PC-3 (cell line): ENCODE data around the gene ABCC3. TPM values are rescaled to one million over a fixed set of nuclear protein-coding genes. Genes with fewer than 3 reads are reported as not detected.

Experiments
- ATAC-seq: fragments of 200-7000 bp; cut with Tn5 transposase; 2 replicates; pipeline ENCODE4 v1.9.1; 2020; ENCODE audit warnings: mild to moderate bottlenecking, moderate library complexity
- BruUV-seq: library from RNA; stranded (reverse); fragments of 400-500 nt; replicated peaks from 2 replicates; lab custom pipeline; 2021; lab: Mats Ljungman, UMichigan
- CTCF ChIA-PET: fragments of 300-600 bp; sonication (Branson Sonifier 250); formaldehyde crosslinking; loops from one replicate; lab custom pipeline; 2022; ENCODE audit warnings: antibody characterized with exemption; lab: Charles Lee
- POLR2A ChIA-PET: fragments of 300-600 bp; sonication (Branson Sonifier 250); formaldehyde crosslinking; loops from one replicate; lab custom pipeline; 2022; ENCODE audit warnings: antibody characterized with exemption; ENCODE audit not compliant: unreplicated experiment; lab: Charles Lee
- DNase-seq: peaks from one replicate; pipeline ENCODE4 v3.0.0-alpha.2; 2015
- H2AFZ ChIP-seq: fragments of 300-600 bp; sonication (generic); 2 replicates; pipeline ENCODE4 v1.6.0; 2016; ENCODE audit warnings: antibody characterized with exemption, low read length
- H3F3A ChIP-seq: fragments of 300-600 bp; sonication (generic); one replicate; pipeline ENCODE4 v1.6.0; 2017; ENCODE audit warnings: antibody characterized with exemption, low read length, control low read depth, mild to moderate bottlenecking; ENCODE audit not compliant: unreplicated experiment
- H3K27ac ChIP-seq: fragments of 300-600 bp; sonication (generic); 2 replicates; pipeline ENCODE4 v1.5.1; 2016; ENCODE audit warnings: mild to moderate bottlenecking, low read length
- H3K27me3 ChIP-seq: fragments of 300-600 bp; sonication (generic); 2 replicates; pipeline ENCODE4 v1.6.1; 2016; ENCODE audit warnings: low read length, mixed read lengths
- H3K36me3 ChIP-seq: fragments of 300-600 bp; sonication (generic); 2 replicates; pipeline ENCODE4 v1.6.1; 2016; ENCODE audit warnings: low read depth, mixed run types, low read length, mixed read lengths
- H3K4me1 ChIP-seq: fragments of 300-600 bp; sonication (generic); 2 replicates; pipeline ENCODE4 v1.5.1; 2016; ENCODE audit warnings: low read length; ENCODE audit not compliant: insufficient read depth
- H3K4me2 ChIP-seq: fragments of 300-600 bp; sonication (generic); 2 replicates; pipeline ENCODE4 v1.6.0; 2016; ENCODE audit warnings: low read length
- H3K4me3 ChIP-seq: fragments of 300-600 bp; sonication (generic); 2 replicates; pipeline ENCODE4 v1.5.1; 2016; ENCODE audit warnings: mild to moderate bottlenecking, low read length, mixed read lengths
- H3K79me2 ChIP-seq: fragments of 300-600 bp; sonication (generic); 2 replicates; pipeline ENCODE4 v1.6.1; 2017; ENCODE audit warnings: low read length, mixed read lengths
- H3K9ac ChIP-seq: fragments of 300-600 bp; sonication (generic); 2 replicates; pipeline ENCODE4 v1.6.0; 2016; ENCODE audit warnings: mild to moderate bottlenecking, low read length
- H3K9me2 ChIP-seq: fragments of 300-600 bp; sonication (generic); replicated peaks from 2 replicates; pipeline ENCODE4 v1.6.1; 2016; ENCODE audit warnings: mixed run types, low read length, mixed read lengths
- H3K9me3 ChIP-seq: fragments of 300-600 bp; sonication (generic); 2 replicates; pipeline ENCODE4 v1.6.1; 2016; ENCODE audit warnings: low read length, mixed read lengths
- H4K20me1 ChIP-seq: fragments of 300-600 bp; sonication (generic); 2 replicates; pipeline ENCODE4 v1.6.1; 2016; ENCODE audit warnings: low read length, mixed read lengths
- EZH2 ChIP-seq: fragments of 300-600 bp; sonication (generic); IDR thresholded peaks from one replicate; pipeline ENCODE4 v1.6.1; 2017; ENCODE audit warnings: antibody characterized with exemption, mild to moderate bottlenecking, low read length; ENCODE audit not compliant: unreplicated experiment
- EZH2phosphoT487 ChIP-seq: fragments of 300-600 bp; sonication (generic); IDR thresholded peaks from 2 replicates; pipeline ENCODE4 v1.6.1; 2018; ENCODE audit warnings: mild to moderate bottlenecking, antibody characterized with exemption, low read length, borderline replicate concordance
- intact Hi-C: fragments of 100-400 bp; cut with micrococcal nuclease; formaldehyde crosslinking; loops from 2 replicates; pipeline ENCODE4 v1.9.0; 2023
- total RNA-seq: library from RNA; depleted of rRNA; stranded (reverse); fragments of >200 nt; gene quantifications from 2 replicates; pipeline ENCODE4 v1.2.3, GENCODE V29; 2014
- TF ChIP-seq, protein P1 (sequence below): fragments of 300-600 bp; sonication (generic); conservative IDR thresholded peaks from 2 replicates; pipeline ENCODE4 v1.5.1; 2017; ENCODE audit warnings: antibody characterized with exemption, low read depth, mild to moderate bottlenecking, low read length

ABCC3 gene
- total RNA-seq, 1 experiment from 2014 or later = 50.2 TPM

DNA sequence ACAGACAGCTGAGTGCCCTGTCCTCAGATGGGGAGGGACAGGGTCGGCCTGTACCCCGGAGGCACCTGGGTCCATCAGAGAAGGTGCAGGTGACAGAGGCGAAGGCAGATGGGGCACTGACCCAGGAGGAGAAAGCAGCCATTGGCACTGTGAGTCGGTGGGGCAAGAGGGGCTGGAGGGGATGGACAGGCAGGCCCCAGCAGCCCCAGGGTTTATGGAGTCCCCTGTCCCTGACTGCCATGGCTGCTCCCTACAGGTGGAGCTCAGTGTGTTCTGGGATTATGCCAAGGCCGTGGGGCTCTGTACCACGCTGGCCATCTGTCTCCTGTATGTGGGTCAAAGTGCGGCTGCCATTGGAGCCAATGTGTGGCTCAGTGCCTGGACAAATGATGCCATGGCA lies 40.9 kb downstream of the ABCC3 start:
- Histone ChIP-seq H3F3A (no peaks in the 10 kb centered on the region), H3K9ac (no peak overlapping the region), H3K36me3 (0 out of 2 replicates have a peak, but pooled peaks cover 5% of the 10 kb centered on the region), H3K4me1 (peaks cover 18% of the 10 kb centered on the region), H3K9me3 (no peaks in the 10 kb centered on the region), H2AFZ (no peak overlapping the region), H3K27me3 (no peaks in the 10 kb centered on the region), H3K27ac (no peak overlapping the region), H3K79me2 (no peaks in the 10 kb centered on the region), H3K4me2 (no peak overlapping the region), H3K9me2 (no peaks in the 10 kb centered on the region), H4K20me1 (no peaks in the 10 kb centered on the region), H3K4me3 (no peak overlapping the region)
- TF ChIP-seq EZH2 = no peak
- TF ChIP-seq, protein P1, sequence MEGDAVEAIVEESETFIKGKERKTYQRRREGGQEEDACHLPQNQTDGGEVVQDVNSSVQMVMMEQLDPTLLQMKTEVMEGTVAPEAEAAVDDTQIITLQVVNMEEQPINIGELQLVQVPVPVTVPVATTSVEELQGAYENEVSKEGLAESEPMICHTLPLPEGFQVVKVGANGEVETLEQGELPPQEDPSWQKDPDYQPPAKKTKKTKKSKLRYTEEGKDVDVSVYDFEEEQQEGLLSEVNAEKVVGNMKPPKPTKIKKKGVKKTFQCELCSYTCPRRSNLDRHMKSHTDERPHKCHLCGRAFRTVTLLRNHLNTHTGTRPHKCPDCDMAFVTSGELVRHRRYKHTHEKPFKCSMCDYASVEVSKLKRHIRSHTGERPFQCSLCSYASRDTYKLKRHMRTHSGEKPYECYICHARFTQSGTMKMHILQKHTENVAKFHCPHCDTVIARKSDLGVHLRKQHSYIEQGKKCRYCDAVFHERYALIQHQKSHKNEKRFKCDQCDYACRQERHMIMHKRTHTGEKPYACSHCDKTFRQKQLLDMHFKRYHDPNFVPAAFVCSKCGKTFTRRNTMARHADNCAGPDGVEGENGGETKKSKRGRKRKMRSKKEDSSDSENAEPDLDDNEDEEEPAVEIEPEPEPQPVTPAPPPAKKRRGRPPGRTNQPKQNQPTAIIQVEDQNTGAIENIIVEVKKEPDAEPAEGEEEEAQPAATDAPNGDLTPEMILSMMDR = no peak
- no peak for TF ChIP-seq EZH2phosphoT487
- ChIA-PET POLR2A (no interaction called here), CTCF (no interaction called here)
- intact Hi-C loops = no loop called here
- DNase-seq (no peak), ATAC-seq (no peak)
- BruUV-seq = no TSS peak

DNA sequence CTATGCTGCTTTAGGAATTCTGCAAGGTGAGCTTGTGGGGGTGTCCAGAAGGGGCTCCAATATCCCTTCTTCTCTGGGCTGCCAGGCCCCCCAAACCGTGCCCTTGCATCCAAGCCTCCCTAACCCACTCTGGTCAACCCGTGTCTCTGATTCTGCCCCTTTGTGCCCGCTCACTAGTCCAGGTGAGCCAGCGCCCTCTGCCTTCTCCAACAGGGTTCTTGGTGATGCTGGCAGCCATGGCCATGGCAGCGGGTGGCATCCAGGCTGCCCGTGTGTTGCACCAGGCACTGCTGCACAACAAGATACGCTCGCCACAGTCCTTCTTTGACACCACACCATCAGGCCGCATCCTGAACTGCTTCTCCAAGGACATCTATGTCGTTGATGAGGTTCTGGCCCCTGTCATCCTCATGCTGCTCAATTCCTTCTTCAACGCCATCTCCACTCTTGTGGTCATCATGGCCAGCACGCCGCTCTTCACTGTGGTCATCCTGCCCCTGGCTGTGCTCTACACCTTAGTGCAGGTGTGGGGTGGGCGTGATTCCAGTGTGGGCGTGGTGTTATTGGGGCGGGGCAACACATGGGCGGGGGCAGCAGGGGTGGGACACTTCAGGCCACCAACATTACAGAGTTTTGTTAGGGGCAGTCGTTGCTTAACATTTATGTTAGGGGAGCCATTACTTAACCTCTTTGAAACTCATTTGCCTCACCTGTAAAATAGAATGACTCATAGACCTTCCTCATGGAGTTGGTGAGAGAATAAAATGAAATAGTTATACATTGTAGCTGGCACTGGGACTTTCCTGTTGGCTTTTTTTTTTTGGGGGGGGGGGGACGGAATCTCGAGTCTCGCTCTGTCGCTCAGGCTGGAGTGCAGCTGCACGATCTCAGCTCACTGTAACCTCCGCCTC lies 41.6 kb downstream of the ABCC3 start:
- no peak for ATAC-seq
- Histone ChIP-seq H3K9ac (no peak overlapping the region), H3F3A (no peaks in the 10 kb centered on the region), H3K9me2 (no peaks in the 10 kb centered on the region), H3K27me3 (no peaks in the 10 kb centered on the region), H3K4me1 (peaks cover 21% of the 10 kb centered on the region), H4K20me1 (no peaks in the 10 kb centered on the region), H3K4me3 (no peak overlapping the region), H3K79me2 (no peaks in the 10 kb centered on the region), H3K36me3 (0 out of 2 replicates have a peak, but pooled peaks cover 5% of the 10 kb centered on the region), H2AFZ (no peak overlapping the region), H3K4me2 (no peak overlapping the region), H3K27ac (no peak overlapping the region), H3K9me3 (no peaks in the 10 kb centered on the region)
- ChIA-PET CTCF (interaction anchor here (0.6 kb wide), 1 partner anchor 29 kb away, joined by 6 read pairs; no protein-coding TSS in a partner anchor), POLR2A (no interaction called here)
- BruUV-seq = no TSS peak
- intact Hi-C loops = no loop called here
- peak; percentile 56 for DNase-seq
- TF ChIP-seq, protein P1 = no peak; the same call in 1 of the 2 replicates
- no peak for TF ChIP-seq EZH2
- no peak for TF ChIP-seq EZH2phosphoT487

DNA sequence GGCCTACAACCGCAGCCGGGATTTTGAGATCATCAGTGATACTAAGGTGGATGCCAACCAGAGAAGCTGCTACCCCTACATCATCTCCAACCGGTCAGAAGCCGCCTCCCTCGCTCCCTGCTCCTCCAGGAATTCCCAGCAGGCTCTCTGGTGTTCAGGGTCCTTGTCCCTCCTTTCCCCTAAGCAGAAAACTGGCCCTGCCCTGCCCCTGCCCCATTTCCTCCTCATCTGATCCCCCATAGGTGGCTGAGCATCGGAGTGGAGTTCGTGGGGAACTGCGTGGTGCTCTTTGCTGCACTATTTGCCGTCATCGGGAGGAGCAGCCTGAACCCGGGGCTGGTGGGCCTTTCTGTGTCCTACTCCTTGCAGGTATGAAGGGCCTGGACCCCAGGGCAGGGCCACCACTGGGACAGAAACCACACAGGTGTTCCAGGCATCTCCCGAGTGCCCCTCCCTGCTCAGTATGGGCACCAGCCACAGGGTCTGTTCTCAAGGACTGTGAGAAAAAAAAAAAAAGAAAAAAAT lies 43.2 kb downstream of the ABCC3 start:
- Histone ChIP-seq H3K9me2 (no peaks in the 10 kb centered on the region), H3K79me2 (no peaks in the 10 kb centered on the region), H3K36me3 (0 out of 2 replicates have a peak, but pooled peaks cover 5% of the 10 kb centered on the region), H3K27me3 (no peaks in the 10 kb centered on the region), H4K20me1 (no peaks in the 10 kb centered on the region), H3K4me1 (peaks cover 19% of the 10 kb centered on the region), H3K4me2 (no peak overlapping the region), H3K27ac (no peak overlapping the region), H3K9ac (no peak overlapping the region), H3K9me3 (no peaks in the 10 kb centered on the region), H2AFZ (no peak overlapping the region), H3K4me3 (no peak overlapping the region), H3F3A (no peaks in the 10 kb centered on the region)
- intact Hi-C loops = no loop called here
- ATAC-seq (no peak), DNase-seq (no peak)
- BruUV-seq = no TSS peak
- POLR2A ChIA-PET = no interaction called here
- CTCF ChIA-PET = no interaction called here
- TF ChIP-seq, protein P1 = no peak
- TF ChIP-seq EZH2phosphoT487 = no peak
- no peak for TF ChIP-seq EZH2
